HG03575 (cell line): ENCODE results near the gene EGFR.

Experiments used
- ATAC-seq: cut with Tn5 transposase; IDR thresholded peaks from one replicate; pipeline ENCODE4 v1.9.1; 2021; ENCODE audit not compliant: unreplicated experiment, insufficient number of reproducible peaks, low FRiP score; ENCODE audit errors: extremely low read depth

EGFR gene

GRCh38 chr7:55092975-55093373 is 74.2 kb downstream of the EGFR start:
- no peak for ATAC-seq

DNA sequence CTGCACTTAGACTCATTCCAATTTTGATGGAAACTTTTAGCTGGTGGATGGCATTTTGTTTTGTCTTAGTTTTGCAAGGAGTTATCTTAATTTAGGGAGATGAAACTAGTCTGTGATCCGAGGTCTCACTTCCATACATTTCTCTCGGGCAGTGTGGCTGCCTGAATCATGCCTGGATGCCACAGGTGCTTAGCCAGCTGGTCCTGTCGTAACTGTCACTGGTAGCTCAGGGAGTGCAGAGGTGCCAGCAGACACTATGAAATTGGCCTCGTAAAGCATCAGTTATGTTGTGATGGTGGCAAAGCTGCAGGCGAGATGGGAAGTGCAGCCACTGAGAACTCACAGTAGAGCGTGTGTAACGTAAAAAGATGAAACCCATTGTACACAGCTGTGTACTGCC is 74.9 kb downstream of the EGFR start:
- ATAC-seq, result no peak

DNA sequence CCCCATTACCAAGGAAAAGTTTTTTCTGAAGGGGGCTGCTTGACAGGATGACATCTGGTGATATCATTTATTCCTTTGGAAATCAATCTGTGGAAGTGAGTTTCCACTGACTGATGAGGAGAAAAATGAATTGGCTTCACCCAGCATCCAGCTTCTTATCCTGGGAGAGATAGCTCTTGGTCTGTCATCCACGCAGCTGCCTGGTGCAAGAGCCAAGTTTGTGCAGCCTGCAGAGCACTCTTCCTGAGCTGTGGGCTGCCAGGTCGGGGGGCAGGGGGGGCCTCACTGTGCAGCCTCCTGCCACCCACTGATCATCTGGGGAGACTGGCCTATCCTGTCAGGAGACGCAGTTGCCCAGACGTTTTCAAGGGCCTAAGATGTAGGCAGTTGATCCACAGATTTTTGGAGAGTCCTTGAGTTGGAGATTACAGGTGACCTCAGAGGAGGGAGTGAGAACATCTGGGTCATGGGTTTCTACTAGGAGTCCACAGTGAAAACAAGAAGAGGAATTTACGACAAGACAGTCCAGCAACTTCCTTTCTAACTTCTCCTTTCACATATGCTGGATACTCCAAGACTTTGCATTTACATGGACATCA is 75.4 kb downstream of the EGFR start:
- no peak for ATAC-seq

GRCh38 chr7:55095672-55096071 is 76.9 kb downstream of the EGFR start:
- ATAC-seq, result no peak

DNA sequence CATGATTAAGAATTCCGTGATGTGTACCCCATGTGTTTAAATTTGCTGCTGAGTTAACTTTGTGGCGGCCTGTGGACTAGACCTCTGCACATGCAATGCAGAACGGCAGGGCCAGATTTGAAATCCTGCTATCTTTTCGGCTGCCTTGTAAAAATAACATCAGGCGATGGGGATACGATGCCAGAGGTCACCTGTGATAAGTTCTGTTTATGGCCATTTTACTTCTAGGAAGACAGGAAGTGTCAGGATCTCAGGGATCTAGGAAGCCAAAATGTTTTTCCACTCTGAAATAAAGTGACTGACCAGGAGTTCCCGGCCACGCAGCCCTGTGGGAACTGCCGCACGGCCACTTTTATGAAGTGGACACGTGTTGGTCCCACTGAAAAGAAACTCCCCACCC is 77.5 kb downstream of the EGFR start:
- no peak for ATAC-seq

GRCh38 chr7:55097100-55097499 is 78.3 kb downstream of the EGFR start:
- ATAC-seq, result no peak

- ATAC-seq, result no peak
These were observed 80.4 kb downstream of the EGFR start for GRCh38 chr7:55099066-55099820.

DNA sequence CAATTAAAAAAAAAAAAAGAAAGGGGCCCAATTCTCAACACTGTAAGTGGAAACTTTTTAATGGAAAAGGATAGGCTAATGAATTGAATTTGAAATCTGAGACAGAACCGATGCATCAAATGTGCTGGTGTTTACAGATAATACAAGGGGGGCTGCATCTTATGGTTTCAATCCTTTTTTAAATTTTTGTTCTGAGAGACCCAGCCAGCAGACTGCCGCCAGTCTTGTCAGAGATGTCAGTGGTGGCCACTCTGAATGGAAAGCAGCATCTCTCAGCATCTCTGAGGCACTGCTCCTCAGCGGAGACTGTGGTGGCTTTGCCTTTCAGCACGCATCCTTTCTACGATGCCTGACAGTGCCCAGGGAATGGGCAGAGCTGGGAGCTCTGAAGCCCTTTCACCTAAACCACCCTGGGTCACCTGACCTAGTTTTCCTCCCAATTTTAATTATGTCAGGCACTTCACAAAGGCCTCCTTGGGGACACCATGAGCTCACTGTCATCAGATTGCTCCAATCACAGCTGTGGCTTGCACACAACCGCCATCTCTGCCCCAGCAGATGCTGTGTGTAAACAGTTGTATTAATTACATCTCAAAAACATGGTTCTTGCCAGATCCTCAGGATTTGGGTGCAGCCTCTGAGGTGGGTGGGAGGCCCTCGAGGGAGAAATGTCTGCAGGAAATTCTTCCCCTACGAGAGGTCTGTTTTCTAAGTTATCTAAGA is 81.2 kb downstream of the EGFR start:
- ATAC-seq, result no peak

- ATAC-seq, result no peak
These were observed 81.9 kb downstream of the EGFR start for GRCh38 chr7:55100544-55101327.

DNA sequence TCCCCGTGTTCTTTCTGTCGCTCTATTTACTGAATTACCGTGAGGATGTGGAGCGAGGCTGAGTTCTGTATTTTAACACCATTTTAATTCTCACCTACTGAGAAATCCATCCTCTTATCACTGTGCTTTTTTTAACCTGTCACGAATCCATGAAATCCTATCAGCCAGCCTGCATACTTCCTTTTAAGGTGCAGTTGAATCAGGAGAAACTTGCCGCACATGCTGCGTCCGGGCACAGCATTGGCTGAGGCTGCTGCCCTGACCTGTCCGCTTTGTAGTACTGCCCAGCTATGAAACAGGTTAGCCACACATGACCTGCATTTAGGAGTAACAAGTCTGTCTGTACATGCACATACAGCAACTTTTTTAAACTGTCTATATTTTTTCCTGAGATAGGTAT is 82.5 kb downstream of the EGFR start:
- no peak for ATAC-seq

GRCh38 chr7:55104123-55104522 is 85.3 kb downstream of the EGFR start:
- no peak for ATAC-seq

DNA sequence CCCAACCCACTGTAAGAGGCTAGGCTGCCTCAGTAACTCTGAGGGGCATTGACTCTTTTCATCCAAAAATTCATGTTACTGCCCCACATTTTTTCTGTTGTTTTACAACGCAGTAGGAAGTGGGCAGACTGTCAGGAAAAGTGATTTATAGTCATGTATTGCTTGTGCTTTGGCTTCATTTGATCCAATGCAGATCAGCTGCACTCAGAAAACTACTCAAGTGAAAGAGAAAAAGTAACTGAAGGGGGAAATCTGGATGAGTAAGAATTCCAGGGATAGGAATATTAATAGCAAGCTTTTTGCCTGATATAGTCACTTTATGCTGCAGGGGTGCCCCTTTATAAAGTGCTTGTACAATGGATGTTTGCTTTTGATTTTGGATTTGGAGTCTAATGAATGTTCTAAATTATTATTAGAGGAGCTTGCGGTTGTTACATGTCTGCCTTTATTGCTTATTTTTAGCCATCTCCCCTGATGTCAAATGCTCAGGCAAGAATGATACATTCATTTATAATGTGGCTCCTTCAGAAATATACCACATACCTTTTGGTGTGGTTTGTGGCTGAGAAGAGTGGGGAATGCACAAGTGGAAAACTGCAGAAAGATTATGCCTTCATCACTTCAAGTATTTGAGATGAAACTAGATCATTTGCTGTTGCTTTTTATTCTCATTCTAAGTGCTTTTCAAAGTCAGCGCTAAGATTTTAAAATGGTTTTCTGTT is 86.1 kb downstream of the EGFR start:
- ATAC-seq, result no peak

DNA sequence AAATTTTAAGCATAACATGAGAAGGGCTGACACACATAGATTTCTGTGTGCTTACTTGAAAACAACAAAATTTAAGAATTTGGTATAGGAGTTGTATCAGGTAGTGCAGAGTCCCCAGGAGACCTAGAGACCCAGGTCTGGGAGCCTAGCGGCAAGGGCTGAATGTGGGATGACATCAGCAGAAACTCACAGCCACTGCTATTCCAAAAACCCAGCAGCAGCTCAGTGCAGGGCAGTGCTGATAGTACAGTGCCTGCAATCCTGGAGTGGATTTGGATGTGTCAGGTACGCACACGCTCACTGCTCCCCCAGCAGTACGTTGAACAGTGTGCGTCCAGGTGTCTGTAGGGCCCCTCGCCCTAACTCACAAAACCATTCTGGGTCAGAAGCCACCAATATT is 87.1 kb downstream of the EGFR start:
- no peak for ATAC-seq

DNA sequence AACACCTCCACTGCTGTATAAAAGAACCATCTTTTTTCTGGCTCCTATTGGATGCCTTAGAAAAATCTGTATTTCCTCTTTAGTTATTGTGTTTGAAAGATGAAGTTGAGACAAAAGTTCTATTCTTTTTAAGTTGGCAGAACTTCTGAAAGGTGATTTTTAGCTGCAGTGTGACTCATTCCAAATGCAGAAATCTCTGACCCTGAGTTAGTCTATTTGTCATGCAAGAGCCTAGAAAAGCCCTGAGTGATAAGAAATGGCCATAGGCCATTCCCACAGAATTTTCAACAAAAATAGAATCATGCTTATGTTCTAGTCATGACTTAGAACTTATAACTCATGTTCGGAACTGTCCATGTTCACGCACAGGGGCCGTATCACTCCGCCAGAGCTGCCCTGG is 89.1 kb downstream of the EGFR start:
- ATAC-seq, result no peak

DNA sequence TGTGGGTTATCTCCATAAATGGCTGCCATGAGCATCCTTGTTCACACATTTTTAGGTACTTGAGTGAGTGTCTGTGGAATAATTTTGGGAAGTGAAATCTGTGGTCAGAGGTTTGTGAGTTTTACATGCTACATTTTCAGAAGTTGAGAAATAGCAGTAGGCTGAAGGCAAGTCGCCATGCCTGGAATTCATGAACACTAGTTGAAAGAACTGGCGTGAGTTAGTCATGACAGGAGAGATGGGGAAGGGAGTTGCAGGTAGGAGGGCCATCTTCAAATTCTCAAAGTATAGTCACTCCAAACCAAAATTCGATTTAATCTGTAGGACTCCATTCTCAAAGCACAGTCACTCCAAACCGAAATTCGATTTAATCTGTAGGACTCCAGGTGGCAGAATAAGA is 89.6 kb downstream of the EGFR start:
- ATAC-seq, result no peak

GRCh38 chr7:55108818-55109217 is 90.0 kb downstream of the EGFR start:
- no peak for ATAC-seq

GRCh38 chr7:55109404-55110167 is 90.8 kb downstream of the EGFR start:
- no peak for ATAC-seq

DNA sequence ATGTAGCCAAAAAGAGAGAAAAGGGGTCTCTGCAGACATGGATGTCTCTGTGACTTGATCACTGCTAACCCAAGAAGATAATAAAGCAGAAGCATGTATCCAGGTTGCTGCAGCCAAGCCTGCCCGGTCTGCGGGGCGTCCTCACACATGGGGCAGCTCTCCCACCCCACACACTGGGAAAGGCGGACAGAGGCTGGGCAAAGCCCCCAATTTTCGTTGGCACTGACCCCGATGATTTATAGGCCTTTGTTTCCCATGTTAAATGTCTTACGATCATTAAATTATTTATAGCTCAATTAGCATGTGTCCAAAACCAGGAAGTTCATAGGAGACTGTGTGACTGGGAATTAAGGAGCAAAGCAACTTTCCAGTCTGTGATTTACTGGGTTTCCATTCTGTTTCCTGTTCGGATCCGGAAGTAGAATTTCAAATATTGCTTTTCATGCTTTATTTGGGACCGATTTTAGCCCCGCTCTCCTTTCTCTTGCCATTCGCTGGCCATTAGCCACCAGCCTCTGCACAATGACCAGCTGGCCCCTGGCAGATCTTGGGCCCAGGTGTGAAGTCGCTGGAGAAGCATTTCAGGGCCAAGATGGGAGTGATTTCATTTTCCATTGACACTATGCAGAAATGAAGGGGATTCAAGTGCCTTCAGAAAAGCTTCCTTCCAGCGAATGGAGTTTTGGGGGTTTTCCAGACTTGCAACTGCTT is 91.6 kb downstream of the EGFR start:
- no peak for ATAC-seq
